ENCODE measurements around the gene HLA-E.
"Not testable (repeated sequence)": the region's sequence is repeated elsewhere in the genome, so short reads cannot be mapped to it uniquely, and the experiment has no call there.

HLA-E gene

DNA sequence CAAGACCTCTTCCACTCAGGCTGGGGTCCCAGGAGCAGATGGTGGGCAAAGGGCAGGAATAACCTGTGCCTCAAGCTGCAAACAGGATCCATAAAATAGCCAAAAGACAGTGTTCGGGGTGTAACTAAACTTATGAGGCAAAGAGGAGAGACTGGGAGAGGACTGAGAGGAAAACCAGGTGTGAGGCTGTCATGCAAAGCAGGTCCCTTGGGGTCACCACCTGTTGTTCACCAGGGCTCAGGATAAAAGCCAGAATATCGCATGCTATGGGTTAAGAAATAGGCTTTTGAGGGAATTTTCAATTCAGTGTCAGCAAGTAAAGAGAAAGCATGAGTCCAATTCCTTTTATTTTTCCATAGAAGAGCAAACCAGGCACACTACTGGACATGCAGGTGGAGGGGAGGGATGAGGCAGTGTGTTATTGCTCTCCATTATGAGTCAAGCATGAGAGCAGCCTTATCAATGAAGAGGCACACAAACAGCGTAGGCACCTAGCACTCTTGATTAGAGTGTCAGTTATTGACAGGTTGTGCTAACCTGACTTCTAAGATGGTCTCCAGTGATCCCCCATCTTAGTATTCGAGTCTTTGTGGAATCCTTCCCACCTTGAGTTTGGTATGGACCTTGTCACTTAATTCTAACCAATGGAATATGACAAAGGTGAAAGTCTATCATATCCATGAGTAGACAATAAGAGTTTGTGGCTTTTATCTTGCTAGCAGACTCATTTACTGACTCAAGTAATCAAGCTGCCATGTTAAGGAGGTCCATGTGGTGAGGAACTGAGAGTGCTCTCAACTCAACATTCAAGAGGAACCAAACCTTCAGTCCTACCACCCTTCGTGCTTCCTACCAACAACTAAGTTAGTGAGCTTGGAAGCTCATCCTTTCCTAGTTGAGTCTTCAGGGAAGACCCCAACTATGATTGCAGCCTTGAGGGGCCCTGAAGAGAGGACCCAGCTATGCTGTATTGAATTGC, 18.8 kb downstream of the HLA-E start:
- DNase-seq (ENCODE audit: low read depth): no peak

DNA sequence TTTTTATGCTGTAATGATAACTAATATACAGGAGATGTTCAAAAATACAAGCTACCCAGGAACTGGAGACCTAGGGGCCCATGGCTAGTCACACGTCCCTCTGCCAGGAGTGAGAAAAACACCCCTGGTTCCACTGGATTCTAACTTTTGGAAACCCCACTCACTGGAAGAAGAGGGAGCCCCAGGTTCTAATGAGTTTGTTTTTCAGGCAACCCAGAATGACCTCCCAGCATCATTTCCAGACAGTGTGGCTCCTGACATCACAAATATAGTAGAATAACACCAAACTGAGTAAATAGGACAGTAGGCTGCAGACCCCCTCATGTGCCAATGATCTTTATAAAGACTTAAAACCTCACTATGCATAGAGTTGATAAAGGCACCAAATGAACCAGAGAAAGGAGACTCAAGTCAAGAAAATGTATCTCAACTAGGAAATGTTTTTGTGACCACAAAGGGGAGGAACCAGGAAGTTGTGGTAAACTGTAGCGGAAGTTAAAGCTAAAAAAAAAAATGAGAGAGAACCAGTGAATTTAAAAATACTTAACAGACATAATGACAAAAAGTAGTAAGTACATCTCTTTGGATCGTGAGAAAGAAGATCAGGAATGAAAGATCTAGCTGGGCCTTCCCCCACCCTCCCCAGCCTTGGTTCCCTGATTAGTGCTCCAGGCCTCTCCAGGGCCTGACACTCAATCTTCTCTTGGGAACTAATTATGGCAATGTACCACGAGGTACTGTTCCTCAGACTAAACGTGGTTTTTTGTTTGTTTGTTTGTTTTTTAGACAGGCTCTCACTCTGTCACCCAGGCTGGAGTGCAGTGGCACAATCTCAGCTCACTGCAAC, 19.8 kb downstream of the HLA-E start:
- DNase-seq (ENCODE audit: low read depth): no peak

DNA sequence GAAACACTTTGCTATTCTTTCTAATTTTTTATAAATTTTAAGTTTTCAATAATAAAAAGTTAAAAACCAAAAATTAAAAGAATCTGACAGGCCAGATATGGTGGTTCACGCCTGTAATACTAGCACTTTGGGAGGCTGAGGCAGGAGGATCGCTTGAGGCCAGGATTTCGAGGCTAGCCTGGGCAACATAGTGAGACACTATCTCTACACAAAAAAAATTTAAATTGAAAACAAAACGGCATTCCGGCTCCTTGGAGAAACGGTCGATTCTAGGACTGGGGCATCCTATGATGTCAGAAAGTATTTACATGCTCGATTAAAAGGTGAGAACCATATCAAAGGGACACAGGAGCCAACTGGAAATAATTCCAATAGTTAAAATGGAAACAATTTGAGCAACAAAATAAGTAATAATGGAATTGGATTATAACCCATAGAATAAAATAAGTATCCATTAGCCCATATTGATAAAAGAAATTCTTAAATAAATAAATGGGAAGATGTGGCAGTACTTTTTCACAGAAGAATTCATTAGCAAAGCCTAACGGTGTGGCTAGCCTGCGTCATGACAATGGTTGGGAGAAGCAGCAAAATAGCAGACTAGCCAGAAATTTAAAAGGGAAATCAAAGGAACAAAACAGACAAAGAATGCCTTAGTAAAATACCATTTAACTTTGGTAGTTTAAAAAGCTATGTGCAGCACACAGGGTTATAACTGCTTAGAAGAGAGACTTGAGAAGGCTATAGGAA, 21.3 kb downstream of the HLA-E start:
- DNase-seq (ENCODE audit: low read depth): no peak

DNA sequence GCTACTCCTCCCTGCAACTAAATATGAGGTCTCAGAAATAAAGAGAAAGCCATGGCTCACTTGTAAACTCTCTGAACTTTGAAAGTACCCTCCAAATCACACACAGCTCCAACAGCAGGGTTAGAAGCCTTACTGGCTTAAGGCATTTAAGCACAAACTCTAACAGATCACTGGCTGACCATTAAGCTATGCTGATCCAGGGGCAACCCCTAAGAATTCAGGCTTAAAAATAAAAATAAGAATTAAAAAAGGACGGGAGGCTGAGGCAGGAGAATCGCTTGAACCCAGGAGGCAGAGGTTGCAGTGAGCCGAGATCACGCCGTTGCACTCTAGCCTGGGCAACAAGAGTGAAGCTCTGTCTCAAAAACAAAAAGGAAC, 21.8 kb downstream of the HLA-E start:
- DNase-seq (ENCODE audit: low read depth): no peak

DNA sequence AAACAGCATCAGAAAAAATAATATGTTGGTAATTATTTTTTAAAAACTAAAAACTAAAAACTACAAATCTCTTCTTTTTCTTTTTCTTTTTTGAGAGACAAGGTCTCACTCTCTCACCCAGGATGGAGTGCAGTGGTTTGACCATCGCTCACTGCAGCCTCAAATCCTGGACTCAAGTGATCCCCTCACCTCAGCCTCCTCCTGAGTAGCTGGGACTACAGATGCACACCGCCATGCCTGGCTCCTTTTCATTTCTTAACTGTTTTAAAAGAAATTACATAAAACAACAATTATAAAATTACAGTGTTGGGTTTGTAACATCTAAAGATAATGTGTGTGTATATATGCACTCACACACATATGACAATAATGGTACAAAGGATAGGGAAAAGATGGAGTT, 24.1 kb downstream of the HLA-E start:
- no peak for DNase-seq (ENCODE audit: low read depth)

DNA sequence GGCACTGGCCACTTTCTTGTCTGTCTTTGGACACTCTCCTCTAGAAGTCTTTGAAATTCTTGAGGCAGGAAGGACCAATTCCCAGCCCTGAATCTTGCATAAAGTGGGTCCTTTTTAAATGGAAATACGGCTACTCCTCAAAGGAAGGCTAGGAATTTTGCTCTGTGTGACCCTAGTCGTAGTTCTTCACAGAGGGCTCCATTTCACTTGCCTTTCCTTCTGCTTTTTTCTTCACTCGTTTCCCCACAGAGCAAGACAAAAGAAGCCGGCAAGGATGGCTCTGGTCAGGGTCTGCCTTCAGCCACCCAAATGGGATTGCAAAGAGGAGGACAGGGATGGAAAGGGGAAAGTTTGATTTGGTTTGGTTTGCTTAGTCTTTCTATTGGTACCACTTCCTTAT, 25.8 kb downstream of the HLA-E start:
- DNase-seq (ENCODE audit: low read depth): no peak

DNA sequence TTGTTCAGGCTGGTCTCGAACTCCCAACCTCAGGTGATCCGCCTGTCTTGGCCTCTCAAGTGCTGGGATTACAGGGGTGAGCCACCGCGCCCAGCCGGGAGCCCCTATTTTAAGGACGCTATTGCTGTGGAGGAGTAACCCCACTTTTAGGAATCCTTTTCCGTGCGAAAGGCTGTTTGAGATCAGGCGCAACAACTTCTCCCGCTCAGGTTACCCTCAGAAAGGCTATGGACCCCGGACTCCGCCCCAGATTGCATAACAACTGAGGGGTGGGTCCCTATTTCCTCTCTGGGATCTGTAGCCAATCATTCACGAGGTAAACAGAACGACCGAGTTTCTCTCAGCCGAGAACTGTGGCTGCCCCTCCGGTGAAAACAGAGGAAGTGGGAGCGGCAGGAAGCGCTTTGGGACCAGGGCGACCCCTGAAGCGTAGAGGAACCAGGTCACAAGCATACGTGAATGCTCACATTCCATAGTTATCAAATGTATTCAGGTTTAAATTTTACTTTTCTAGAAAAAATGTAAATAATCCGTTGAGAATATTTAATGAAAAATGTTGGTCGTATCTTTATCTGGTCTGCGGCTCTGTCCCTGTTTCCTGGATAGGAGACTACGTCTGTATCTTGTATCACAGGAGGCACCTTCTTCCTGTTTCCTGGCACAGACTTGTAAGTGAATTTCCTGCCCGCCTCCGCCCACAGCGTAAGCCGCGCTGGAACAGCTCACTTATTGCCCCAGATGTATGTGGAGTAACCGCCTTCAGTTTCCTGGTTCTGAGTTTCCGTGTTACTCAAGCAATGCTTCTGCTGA, 26.8 kb downstream of the HLA-E start:
- peak; percentile 87 for DNase-seq (ENCODE audit: low read depth)

DNA sequence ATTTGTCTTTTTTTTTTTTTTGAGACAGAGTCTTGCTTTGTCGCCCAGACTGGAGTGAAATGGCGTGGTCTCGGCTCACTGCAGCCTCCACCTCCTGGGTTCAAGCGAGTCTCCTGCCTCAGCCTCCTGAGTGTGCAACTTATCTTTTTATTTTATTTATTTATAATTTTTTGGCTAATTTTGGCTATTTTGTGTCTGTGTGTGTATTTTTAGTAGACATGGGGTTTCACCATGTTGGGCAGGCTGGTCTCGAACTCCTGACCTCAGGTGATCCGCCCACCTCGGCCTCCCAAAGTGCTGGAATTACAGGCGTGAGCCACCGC, 27.4 kb downstream of the HLA-E start:
- DNase-seq (ENCODE audit: low read depth): not testable (repeated sequence)

DNA sequence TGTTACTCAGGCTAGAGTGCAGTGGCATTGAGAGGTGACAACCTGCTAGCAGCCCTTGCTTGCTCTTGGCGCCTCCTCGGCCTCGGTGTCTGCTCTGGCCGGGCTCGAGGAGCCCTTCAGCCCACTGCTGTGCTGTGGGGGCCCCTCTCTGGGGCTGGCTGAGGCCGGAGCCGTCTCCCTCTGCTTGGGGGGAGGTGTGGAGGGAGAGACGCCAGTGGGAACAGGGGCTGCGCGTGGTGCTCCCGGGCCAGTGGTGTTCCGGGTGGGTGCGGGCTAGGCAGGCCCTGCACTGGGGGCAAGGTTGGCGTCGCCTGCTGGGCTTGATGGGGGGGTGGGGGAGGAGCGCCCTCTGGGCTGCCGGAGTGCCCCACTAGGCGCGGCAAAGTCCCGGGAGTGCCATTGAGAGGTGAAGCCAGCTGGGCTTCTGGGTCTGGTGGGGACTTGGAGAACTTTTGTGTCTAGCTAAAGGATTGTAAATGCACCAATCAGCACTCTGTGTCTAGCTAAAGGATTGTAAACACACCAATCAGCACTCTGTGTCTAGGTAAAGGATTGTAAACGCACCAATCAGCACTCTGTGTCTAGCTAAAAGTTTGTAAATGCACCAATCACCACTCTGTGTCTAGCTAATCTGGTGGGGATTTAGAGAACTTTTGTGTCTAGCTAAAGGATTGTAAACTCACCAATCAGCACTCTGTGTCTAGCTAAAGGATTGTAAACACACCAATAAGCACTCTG, 28.6 kb downstream of the HLA-E start:
- DNase-seq (ENCODE audit: low read depth): not testable (repeated sequence)

DNA sequence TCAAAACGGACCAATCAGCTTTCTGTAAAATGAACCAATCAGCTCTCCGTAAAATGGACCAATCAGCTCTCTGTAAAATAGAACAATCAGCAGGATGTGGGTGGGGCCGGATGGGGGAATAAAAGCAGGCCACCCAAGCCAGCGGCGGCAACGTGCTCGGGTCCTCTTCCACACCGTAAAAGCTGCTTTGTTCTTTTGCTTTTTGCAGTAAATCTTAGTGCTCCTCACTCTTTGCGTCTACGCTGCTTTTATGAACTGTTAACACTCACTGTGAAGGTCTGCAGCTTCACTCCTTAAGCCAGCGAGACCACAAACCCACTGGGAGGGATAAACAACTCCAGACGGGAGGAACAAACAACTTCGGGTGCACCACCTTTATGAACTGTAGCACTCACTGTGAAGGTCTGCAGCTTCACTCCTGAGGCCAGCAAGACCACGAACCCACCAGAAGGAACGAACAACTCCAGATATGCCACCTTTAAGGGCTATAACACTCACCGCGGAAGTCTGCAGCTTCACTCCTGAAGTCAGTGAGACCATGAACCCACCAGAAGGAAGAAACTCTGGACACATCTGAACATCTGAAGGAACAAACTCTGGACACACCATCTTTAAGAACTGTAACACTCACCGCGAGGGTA, 29.3 kb downstream of the HLA-E start:
- not testable (repeated sequence) for DNase-seq (ENCODE audit: low read depth)

DNA sequence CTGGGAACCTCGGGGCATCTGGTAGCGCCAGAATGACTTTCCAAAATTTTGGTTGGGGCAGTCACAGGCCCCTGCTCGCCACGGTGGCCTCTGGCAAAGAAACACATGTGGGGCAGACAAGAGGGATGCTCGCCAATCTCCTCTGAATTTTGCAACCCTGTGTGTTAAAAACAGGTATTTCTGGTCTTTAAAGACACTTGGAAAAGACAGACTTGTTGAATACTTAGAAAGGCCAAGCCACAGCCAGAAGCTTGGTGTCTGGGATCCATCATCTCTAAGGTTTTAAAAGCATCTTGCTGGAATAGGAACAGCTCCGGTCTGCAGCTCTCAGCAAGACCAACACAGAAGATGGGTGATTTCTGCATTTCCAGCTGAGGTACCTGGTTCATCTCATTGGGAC, 31.2 kb downstream of the HLA-E start:
- DNase-seq (ENCODE audit: low read depth): no peak

DNA sequence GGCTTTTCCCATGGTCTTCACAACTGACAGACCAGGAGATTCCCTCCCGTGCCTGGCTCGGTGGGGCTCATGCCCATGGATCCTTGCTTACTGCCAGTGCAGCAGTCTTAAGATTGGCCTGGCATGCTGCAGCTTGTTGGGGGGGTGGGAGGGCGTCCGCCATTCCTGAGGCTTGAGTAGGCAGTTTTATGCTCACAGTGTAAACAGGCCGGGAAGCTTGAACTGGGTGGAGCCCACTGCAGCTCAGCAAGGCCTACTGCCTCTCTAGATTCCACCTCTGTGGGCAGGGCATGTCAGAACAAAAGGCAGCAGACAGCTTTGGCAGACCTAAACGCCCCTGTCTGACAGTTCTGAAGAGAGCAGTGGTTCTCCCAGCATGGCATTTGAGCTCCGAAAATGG, 31.8 kb downstream of the HLA-E start:
- DNase-seq (ENCODE audit: low read depth): not testable (repeated sequence)

DNA sequence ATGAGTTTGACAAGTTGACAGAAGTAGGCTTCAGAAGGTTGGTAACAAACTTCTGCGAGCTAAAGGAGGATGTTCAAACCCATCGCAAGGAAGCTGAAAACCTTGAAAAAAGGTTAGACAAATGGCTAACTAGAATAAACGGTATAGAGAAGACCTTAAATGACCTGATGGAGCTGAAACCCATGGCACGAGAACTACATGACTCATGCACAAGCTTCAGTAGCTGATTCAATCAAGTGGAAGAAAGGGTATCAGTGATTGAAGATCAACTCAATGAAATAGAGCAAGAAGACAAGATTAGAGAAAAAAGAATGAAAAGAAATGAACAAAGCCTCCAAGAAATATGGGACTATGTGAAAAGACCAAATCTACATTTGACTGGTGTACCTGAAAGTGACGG, 32.6 kb downstream of the HLA-E start:
- not testable (repeated sequence) for DNase-seq (ENCODE audit: low read depth)

DNA sequence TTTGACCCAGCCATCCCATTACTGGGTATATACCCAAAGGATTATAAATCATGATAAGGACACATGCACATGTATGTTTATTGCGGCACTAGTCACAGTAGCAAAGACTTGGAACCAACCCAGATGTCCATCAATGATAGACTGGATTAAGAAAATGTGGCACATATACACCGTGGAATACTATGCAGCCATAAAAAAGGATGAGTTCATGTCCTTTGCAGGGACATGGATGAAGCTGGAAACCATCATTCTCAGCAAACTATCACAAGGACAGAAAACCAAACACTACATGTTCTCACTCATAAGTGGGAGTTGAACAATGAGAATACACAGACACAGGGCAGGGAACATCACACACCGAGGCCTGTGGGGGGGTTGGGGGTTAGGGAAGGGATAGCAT, 37.1 kb downstream of the HLA-E start:
- not testable (repeated sequence) for DNase-seq (ENCODE audit: low read depth)

DNA sequence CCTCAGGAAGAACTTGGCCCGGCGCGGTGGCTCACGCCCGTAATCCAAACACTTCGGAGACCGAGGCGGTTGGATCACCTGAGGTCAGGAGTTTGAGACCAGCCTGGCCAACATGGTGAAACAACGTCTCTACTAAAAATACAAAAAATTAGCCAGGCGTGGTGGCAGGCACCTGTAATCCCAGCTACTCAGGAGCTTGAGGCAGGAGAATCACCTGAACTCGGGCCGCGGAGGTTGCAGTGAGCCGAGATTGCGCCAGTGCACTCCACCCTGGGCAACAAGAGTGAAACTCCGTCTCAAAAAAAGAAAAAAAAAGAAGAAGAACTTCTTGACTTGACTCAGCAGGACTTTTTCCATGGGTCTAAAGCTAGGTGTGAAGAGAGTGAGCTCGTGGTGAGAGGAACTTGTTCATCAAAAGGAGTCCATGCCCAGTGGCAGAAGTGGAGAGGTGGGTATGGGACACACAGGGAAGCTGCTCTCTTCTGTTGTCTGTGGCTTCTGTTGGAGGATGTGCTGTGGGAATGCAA, 40.1 kb downstream of the HLA-E start:
- not testable (repeated sequence) for DNase-seq (ENCODE audit: low read depth)

DNA sequence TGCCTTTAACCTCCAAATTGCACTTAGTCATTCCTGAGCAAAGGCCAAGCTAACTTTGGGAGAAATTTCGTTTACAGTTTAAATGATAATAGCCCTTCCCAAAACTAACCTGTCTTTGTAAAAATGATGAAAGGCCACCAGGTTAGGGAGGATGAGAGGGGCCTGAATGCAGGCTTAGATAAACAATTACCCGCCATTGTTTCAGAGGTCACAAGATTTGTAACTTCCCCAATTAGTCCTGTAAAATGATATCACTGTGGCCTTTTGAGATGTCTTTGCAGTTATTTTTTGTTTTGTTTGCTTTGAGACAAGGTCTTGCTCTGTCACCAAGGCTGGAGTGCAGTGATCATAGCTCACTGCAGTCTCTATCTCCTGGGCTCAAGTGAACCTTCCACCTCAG, 40.7 kb downstream of the HLA-E start:
- DNase-seq (ENCODE audit: low read depth): no peak

DNA sequence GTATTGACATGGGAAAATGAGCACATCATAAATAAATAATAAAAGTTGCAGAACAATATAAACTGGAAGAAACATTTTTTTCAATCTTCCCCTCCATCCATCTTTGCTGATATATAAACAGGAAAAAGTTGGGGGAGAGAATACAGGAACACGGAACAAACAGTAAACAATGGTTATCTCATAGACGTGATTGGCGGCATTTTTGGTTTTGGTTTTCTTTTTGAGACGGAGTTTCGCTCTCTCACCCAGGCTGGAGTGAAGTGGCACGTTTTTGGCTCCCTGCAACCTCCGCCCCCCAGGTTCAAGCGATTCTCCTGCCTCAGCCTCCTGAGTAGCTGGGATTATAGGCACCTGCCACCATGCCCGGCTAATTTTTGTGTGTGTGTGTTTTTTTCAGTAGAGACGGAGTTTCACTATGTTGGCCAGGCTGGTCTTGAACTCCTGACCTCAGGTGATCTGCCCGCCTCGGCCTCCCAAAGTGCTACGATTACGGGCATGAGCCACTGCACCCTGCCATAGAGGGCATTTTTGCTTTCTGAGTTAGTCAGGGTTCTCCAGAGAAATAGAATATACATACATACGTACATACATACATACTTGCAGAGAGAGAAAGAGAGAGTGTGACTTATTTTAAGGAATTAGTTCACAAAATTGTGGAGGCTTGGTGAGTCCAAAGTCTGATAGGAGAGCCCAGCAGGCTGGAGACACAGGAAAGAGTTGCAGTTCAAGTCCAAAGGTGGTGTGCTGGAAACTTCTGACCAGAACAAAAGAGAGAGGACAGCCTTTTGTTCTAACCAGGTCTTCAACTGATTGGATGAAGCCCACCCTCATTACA, 44.4 kb downstream of the HLA-E start:
- no peak for DNase-seq (ENCODE audit: low read depth)

DNA sequence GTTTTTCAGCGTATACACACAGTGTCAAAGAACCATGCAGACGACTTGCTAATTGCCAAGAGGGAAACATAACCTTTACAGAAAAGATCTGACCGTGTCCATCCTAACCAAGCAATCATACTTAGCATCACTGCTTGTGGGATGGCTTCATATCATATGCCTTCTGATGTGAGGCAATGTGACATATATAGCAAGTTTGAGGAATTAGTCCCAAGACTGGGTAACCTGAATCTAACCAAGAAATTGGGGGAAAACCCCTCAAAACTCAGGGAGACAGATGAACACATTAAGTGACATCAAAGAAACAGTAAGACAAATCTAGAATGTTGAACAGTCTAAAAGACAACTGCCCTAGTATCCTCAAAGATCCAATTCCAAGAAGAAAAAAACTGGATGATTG, 48.6 kb downstream of the HLA-E start:
- DNase-seq (ENCODE audit: low read depth): no peak
